IMR-90 (cell line): ENCODE measurements around the gene PRKN. TPM values are rescaled to one million over a fixed set of nuclear protein-coding genes. Genes with fewer than 3 reads are reported as not detected.

ENCODE experiments used
- ATAC-seq: fragments of 200-7000 bp; cut with Tn5 transposase; 2 replicates; pipeline ENCODE4 v1.9.1; 2020; ENCODE audit warnings: low read depth, mild to moderate bottlenecking, moderate library complexity
- BruUV-seq: library from RNA; stranded (reverse); fragments of 400-500 nt; replicated peaks from 2 replicates; lab custom pipeline; 2021; lab: Mats Ljungman, UMichigan
- CTCF ChIA-PET: fragments of 300-600 bp; formaldehyde crosslinking; extraction: SDS; loops from one replicate; lab custom pipeline; 2021; ENCODE audit warnings: antibody characterized with exemption; lab: Yijun Ruan, JAX
- POLR2A ChIA-PET: fragments of 300-600 bp; sonication (Branson Sonifier 250); formaldehyde crosslinking; loops from one replicate; lab custom pipeline; 2022; ENCODE audit warnings: antibody characterized with exemption; ENCODE audit not compliant: unreplicated experiment; lab: Charles Lee
- DNase-seq: peaks from one replicate; pipeline ENCODE4 v3.0.0; 2013
- H2AFZ ChIP-seq: replicated peaks from 2 replicates; pipeline ENCODE3; 2013; ENCODE audit warnings: low read length, mild to moderate bottlenecking; ENCODE audit not compliant: poor library complexity
- H2AK5ac ChIP-seq: 2 replicates; pipeline ENCODE4 v1.6.1; 2013; ENCODE audit warnings: low read depth, low read length, inconsistent platforms
- H2AK9ac ChIP-seq: replicated peaks from 2 replicates; pipeline ENCODE3; 2013; ENCODE audit warnings: mild to moderate bottlenecking, low read depth, low read length, moderate library complexity; ENCODE audit not compliant: poor library complexity
- H2BK120ac ChIP-seq: 2 replicates; pipeline ENCODE4 v1.6.1; 2013; ENCODE audit warnings: low read depth, low read length, inconsistent platforms
- H2BK15ac ChIP-seq: 3 replicates; pipeline ENCODE4 v1.6.1; 2013; ENCODE audit warnings: low read depth, low read length, inconsistent platforms
- H2BK20ac ChIP-seq: 2 replicates; pipeline ENCODE4 v1.6.1; 2013; ENCODE audit warnings: low read depth, mild to moderate bottlenecking, inconsistent platforms, low read length, moderate library complexity
- H2BK5ac ChIP-seq: 2 replicates; pipeline ENCODE4 v1.6.1; 2013; ENCODE audit warnings: mild to moderate bottlenecking, low read depth, low read length, inconsistent platforms; ENCODE audit not compliant: poor library complexity, severe bottlenecking
- H3K14ac ChIP-seq: replicated peaks from 2 replicates; pipeline ENCODE4 v1.6.1; 2013; ENCODE audit warnings: low read depth, low read length, inconsistent platforms
- H3K18ac ChIP-seq: 2 replicates; pipeline ENCODE4 v1.6.1; 2013; ENCODE audit warnings: low read depth, low read length, control low read depth
- H3K23ac ChIP-seq: 2 replicates; pipeline ENCODE4 v1.6.1; 2013; ENCODE audit warnings: low read depth, low read length, inconsistent platforms
- H3K27ac ChIP-seq: 2 replicates; pipeline ENCODE4 v1.5.1; 2013; ENCODE audit warnings: mild to moderate bottlenecking, control low read depth, low read length; ENCODE audit not compliant: insufficient read depth
- H3K27me3 ChIP-seq: 2 replicates; pipeline ENCODE4 v1.6.1; 2013; ENCODE audit warnings: low read length; ENCODE audit not compliant: control insufficient read depth, insufficient read depth
- H3K36me3 ChIP-seq: 2 replicates; pipeline ENCODE4 v1.6.1; 2013; ENCODE audit warnings: low read length, mixed read lengths; ENCODE audit not compliant: control insufficient read depth, insufficient read depth
- H3K4ac ChIP-seq: 2 replicates; pipeline ENCODE4 v1.6.1; 2013; ENCODE audit warnings: low read depth, low read length, inconsistent platforms
- H3K4me1 ChIP-seq: 2 replicates; pipeline ENCODE4 v1.6.1; 2013; ENCODE audit warnings: low read length, mixed read lengths; ENCODE audit not compliant: control insufficient read depth, insufficient read depth
- H3K4me2 ChIP-seq: 2 replicates; pipeline ENCODE4 v1.6.1; 2013; ENCODE audit warnings: low read depth, mild to moderate bottlenecking, control low read depth, low read length, moderate library complexity
- H3K4me3 ChIP-seq: 2 replicates; pipeline ENCODE4 v1.5.1; 2013; ENCODE audit warnings: low read depth, mild to moderate bottlenecking, control low read depth, low read length, moderate library complexity; ENCODE audit not compliant: insufficient read depth
- H3K56ac ChIP-seq: 2 replicates; pipeline ENCODE4 v1.6.1; 2013; ENCODE audit warnings: low read length, inconsistent platforms; ENCODE audit not compliant: insufficient read depth; ENCODE audit errors: extremely low read depth
- H3K79me1 ChIP-seq, 2 experiments: 2 replicates each; pipeline ENCODE4 v1.6.1; 2013; ENCODE audit warnings: low read length in 2 of 2, inconsistent platforms in 1 of 2, low read depth in 1 of 2
- H3K9ac ChIP-seq: 2 replicates; pipeline ENCODE4 v1.6.1; 2013; ENCODE audit warnings: low read depth, low read length, control low read depth
- H3K9me1 ChIP-seq: 2 replicates; pipeline ENCODE4 v1.6.1; 2013; ENCODE audit warnings: low read length, inconsistent platforms; ENCODE audit not compliant: insufficient read depth
- H3K9me3 ChIP-seq: 2 replicates; pipeline ENCODE4 v1.6.1; 2013; ENCODE audit warnings: low read length; ENCODE audit not compliant: control insufficient read depth, insufficient read depth
- H4K20me1 ChIP-seq: 2 replicates; pipeline ENCODE4 v1.6.1; 2013; ENCODE audit warnings: low read length, inconsistent platforms; ENCODE audit not compliant: insufficient read depth
- H4K5ac ChIP-seq: 2 replicates; pipeline ENCODE4 v1.6.1; 2013; ENCODE audit warnings: mild to moderate bottlenecking, low read depth, low read length, control low read depth
- H4K8ac ChIP-seq, 2 experiments: 2 replicates each; pipeline ENCODE4 v1.6.1; 2013; ENCODE audit warnings: low read depth in 2 of 2, low read length in 2 of 2, control low read depth in 1 of 2, inconsistent platforms in 1 of 2
- H4K91ac ChIP-seq: 2 replicates; pipeline ENCODE4 v1.6.1; 2013; ENCODE audit warnings: low read depth, low read length, inconsistent platforms; ENCODE audit not compliant: insufficient read depth
- BHLHE40 ChIP-seq: fragments of 150-350 bp; IDR thresholded peaks from 2 replicates; pipeline ENCODE4 v1.6.1; 2016; ENCODE audit warnings: mild to moderate bottlenecking, low read depth, low read length
- CEBPB ChIP-seq: IDR thresholded peaks from 2 replicates; pipeline ENCODE4 v1.6.1; 2012; ENCODE audit warnings: low read depth, low read length, improper control_type of control experiment
- CHD1 ChIP-seq: IDR thresholded peaks from 2 replicates; pipeline ENCODE4 v1.6.1; 2012; ENCODE audit warnings: low read depth, low read length, improper control_type of control experiment
- FOS ChIP-seq: fragments of 150-350 bp; IDR thresholded peaks from 2 replicates; pipeline ENCODE4 v1.6.1; 2016; ENCODE audit warnings: low read depth, low read length
- MAFK ChIP-seq: IDR thresholded peaks from 2 replicates; pipeline ENCODE4 v1.6.1; 2012; ENCODE audit warnings: low read depth, low read length, improper control_type of control experiment
- MAZ ChIP-seq: IDR thresholded peaks from 2 replicates; pipeline ENCODE4 v1.6.1; 2012; ENCODE audit warnings: low read depth, mild to moderate bottlenecking, low read length, improper control_type of control experiment, moderate library complexity, borderline replicate concordance
- NFE2L2 ChIP-seq: fragments of 150-350 bp; IDR thresholded peaks from 2 replicates; pipeline ENCODE4 v1.6.1; 2016; ENCODE audit warnings: low read depth, mild to moderate bottlenecking, low read length
- RAD21 ChIP-seq: IDR thresholded peaks from 2 replicates; pipeline ENCODE4 v1.6.1; 2012; ENCODE audit warnings: low read length, improper control_type of control experiment
- RCOR1 ChIP-seq: IDR thresholded peaks from 2 replicates; pipeline ENCODE4 v1.6.1; 2012; ENCODE audit warnings: mild to moderate bottlenecking, low read length, improper control_type of control experiment; ENCODE audit not compliant: insufficient replicate concordance
- SMC3 ChIP-seq: fragments of 150-350 bp; IDR thresholded peaks from 2 replicates; pipeline ENCODE4 v1.6.1; 2016; ENCODE audit warnings: low read depth, mild to moderate bottlenecking, antibody characterized with exemption, low read length, moderate library complexity
- WGBS, 2 experiments: methylation state at CpG; one replicate each; pipeline versions ENCODE4 v1.1.5 to v1.1.7; 2013; ENCODE audit warnings: missing lambda C conversion rate in 2 of 2; ENCODE audit not compliant: insufficient read length in 1 of 2; ENCODE audit errors: extremely low coverage in 2 of 2; 5-methylcytosine and 5-hydroxymethylcytosine counted together
- dilution Hi-C: fragments of 300-500 bp; cut with HindIII; formaldehyde crosslinking; loops from one replicate; pipeline ENCODE4 v1.14.3; 2018; ENCODE audit warnings: low sequenced_read_pairs; ENCODE audit not compliant: unreplicated experiment
- in situ Hi-C: fragments of 300-500 bp; cut with MboI; formaldehyde crosslinking; loops from 3 replicates; pipeline ENCODE4 v1.14.3; 2019; ENCODE audit warnings: low sequenced_read_pairs, inconsistent platforms, mixed read lengths
- intact Hi-C: fragments of 100-400 bp; cut with micrococcal nuclease; formaldehyde crosslinking; loops from 2 replicates; pipeline ENCODE4 v1.10.0; 2022
- polyA plus RNA-seq, 3 experiments: library from polyadenylated mRNA; depleted of rRNA; stranded (reverse); fragments of >200 nt; gene quantifications; 2 replicates each; pipeline ENCODE4 v1.2.3, GENCODE V29; 2012; ENCODE audit warnings: low replicate concordance in 1 of 3
- total RNA-seq: library from RNA; depleted of rRNA; stranded (reverse); fragments of >200 nt; gene quantifications from 2 replicates; pipeline ENCODE4 v1.2.3, GENCODE V29; 2012
- TF ChIP-seq, protein P1 (sequence below): fragments of 150-350 bp; IDR thresholded peaks from 2 replicates; pipeline ENCODE4 v1.6.1; 2017; ENCODE audit warnings: mild to moderate bottlenecking, antibody characterized with exemption, low read length, low read depth
- TF ChIP-seq, protein P2 (sequence below): fragments of 150-350 bp; IDR thresholded peaks from 2 replicates; pipeline ENCODE4 v1.6.1; 2016; ENCODE audit warnings: low read depth, mild to moderate bottlenecking, low read length, moderate library complexity, borderline replicate concordance
- TF ChIP-seq, protein P3 (sequence below): conservative IDR thresholded peaks from 2 replicates; pipeline ENCODE4 v1.5.1; 2012; ENCODE audit warnings: mild to moderate bottlenecking, low read depth, low read length, improper control_type of control experiment

The PRKN gene
- total and polyA plus RNA-seq, 2 of the 4 experiments (the other 2 are of a cell fraction): 0.15 to 0.18 TPM

DNA sequence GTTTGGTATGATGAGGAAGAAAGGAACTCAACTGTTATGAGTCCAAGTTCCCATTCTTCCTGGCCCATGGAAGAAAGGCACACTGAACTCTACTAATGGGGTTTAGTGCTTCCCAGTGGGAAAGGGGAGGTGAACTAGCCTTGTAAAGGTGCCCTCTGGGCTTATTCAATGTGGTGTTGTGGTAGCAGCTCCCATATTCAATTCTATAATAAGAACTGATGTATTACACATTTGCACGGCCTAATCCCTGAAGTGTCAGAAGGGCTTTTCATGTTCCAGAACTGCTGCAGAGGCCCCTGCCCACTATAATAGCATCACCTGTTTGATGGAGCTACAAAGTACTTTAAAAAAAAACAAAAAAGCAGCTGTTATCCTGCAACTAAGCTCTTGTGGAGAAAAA, 17.1 kb downstream of the PRKN start:
- Histone ChIP-seq H3K9me3 (no peaks in the 10 kb centered on the region), H3K36me3 (no peaks in the 10 kb centered on the region), H2BK20ac (no peak overlapping the region), H3K79me1 (no peaks in the 10 kb centered on the region), H4K8ac (no peak overlapping the region), H2AK5ac (no peak overlapping the region), H4K91ac (no peak overlapping the region), H2AFZ (no peak overlapping the region), H3K4me1 (no peaks in the 10 kb centered on the region), H3K56ac (no peak overlapping the region), H3K14ac (no peak overlapping the region), H3K18ac (no peak overlapping the region), H3K4me2 (no peak overlapping the region), H4K5ac (no peak overlapping the region), H3K27me3 (no peaks in the 10 kb centered on the region), H3K9me1 (no peaks in the 10 kb centered on the region), H2BK15ac (no peak overlapping the region), H3K27ac (no peak overlapping the region), H4K20me1 (no peaks in the 10 kb centered on the region), H2BK120ac (no peak overlapping the region), H3K23ac (no peak overlapping the region), H3K4me3 (no peak overlapping the region), H2AK9ac (no peak overlapping the region), H3K4ac (no peak overlapping the region), H3K9ac (no peak overlapping the region), H2BK5ac (no peak overlapping the region)
- ATAC-seq: no peak
- no peak for DNase-seq
- intact Hi-C loops: no loop called here
- TF ChIP-seq, protein P1, sequence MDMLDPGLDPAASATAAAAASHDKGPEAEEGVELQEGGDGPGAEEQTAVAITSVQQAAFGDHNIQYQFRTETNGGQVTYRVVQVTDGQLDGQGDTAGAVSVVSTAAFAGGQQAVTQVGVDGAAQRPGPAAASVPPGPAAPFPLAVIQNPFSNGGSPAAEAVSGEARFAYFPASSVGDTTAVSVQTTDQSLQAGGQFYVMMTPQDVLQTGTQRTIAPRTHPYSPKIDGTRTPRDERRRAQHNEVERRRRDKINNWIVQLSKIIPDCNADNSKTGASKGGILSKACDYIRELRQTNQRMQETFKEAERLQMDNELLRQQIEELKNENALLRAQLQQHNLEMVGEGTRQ: no peak
- TF ChIP-seq MAZ: no peak
- no peak for TF ChIP-seq MAFK
- TF ChIP-seq NFE2L2: no peak
- TF ChIP-seq RAD21: no peak
- TF ChIP-seq SMC3: no peak
- TF ChIP-seq CHD1: no peak
- TF ChIP-seq, protein P2, sequence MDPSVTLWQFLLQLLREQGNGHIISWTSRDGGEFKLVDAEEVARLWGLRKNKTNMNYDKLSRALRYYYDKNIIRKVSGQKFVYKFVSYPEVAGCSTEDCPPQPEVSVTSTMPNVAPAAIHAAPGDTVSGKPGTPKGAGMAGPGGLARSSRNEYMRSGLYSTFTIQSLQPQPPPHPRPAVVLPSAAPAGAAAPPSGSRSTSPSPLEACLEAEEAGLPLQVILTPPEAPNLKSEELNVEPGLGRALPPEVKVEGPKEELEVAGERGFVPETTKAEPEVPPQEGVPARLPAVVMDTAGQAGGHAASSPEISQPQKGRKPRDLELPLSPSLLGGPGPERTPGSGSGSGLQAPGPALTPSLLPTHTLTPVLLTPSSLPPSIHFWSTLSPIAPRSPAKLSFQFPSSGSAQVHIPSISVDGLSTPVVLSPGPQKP: no peak
- TF ChIP-seq, protein P3, sequence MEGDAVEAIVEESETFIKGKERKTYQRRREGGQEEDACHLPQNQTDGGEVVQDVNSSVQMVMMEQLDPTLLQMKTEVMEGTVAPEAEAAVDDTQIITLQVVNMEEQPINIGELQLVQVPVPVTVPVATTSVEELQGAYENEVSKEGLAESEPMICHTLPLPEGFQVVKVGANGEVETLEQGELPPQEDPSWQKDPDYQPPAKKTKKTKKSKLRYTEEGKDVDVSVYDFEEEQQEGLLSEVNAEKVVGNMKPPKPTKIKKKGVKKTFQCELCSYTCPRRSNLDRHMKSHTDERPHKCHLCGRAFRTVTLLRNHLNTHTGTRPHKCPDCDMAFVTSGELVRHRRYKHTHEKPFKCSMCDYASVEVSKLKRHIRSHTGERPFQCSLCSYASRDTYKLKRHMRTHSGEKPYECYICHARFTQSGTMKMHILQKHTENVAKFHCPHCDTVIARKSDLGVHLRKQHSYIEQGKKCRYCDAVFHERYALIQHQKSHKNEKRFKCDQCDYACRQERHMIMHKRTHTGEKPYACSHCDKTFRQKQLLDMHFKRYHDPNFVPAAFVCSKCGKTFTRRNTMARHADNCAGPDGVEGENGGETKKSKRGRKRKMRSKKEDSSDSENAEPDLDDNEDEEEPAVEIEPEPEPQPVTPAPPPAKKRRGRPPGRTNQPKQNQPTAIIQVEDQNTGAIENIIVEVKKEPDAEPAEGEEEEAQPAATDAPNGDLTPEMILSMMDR: no peak
- TF ChIP-seq RCOR1: no peak
- no peak for TF ChIP-seq CEBPB
- no peak for TF ChIP-seq BHLHE40
- no peak for TF ChIP-seq FOS
- POLR2A ChIA-PET: no interaction called here
- in situ Hi-C loops: no loop called here
- no CpG with 5 or more reads among the region's 1 CpG for WGBS, 2 experiments
- no TSS peak for BruUV-seq
- CTCF ChIA-PET: no interaction called here
- dilution Hi-C loops: no loop called here
